ENCODE results near the gene CES3. TPM values are rescaled to one million over a fixed set of nuclear protein-coding genes. Genes with fewer than 3 reads are reported as not detected.
A peak's percentile ranks its signal among the peaks of the same experiment; 100 is the strongest.

Gene CES3
- total and polyA plus RNA-seq, 9 of the 15 experiments (the other 6 are each of a cell fraction or from before 2014, with no cell fraction given), result 0.06 to 2.2 (median 0.68) TPM

DNA sequence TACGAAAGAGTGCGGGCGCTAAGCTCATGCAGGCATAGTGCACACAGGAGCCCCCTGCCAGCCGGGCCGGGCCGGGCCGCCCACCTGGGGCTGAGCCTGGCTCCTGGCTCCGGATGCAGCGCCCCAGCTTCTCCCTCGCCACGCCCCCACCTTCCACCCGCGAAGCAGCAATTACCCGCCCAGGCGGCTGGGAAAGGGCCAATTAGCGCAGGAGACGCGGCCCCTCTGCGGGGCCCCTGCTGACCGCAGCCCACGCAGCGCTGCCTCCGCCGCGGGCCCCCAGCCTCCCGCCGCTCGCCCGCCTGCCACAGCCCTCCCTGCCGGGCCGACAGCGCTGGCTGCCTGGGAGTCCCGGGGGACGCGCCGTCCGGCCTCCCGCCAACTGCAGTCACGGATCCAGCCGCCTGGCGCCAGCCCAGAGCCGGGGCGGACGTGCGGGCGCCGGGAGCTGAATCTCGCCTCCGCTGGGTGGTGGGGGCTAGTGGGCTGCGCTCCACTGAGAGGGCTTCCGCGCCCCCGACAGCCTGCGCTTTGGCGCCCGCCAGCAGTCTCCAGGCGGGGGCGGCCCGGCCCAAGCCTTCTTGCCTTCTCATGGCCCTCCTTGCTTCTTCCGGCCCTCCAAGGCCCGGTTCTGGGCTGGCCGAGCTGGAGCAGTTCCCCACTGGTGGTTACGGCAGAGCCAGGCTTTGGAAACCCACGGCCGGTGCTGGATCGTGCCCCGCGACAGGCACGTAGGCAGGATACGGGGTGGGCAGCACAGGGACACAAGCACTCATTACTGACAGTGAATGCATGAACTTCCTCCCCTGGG, 53.0 kb downstream of the CES3 start (continued):
- peak; percentile 67 for TF ChIP-seq RBBP5 (IDR thresholded peaks at IDR 0.05; ENCODE audit: borderline replicate concordance, insufficient read depth, low read length, poor library complexity, severe bottlenecking)
- no peak for TF ChIP-seq SIX5 (IDR thresholded peaks at IDR 0.05; ENCODE audit: borderline replicate concordance in 1 of 2, insufficient read depth in 1 of 2, low read depth in 1 of 2, low read length in 2 of 2)
- TF ChIP-seq SIRT6 (IDR thresholded peaks at IDR 0.05; ENCODE audit: low read depth, low read length), result no peak
- TF ChIP-seq ZNF408 (CRISPR knock-in tag; IDR thresholded peaks at IDR 0.05; ENCODE audit: low read depth), result no peak
- TF ChIP-seq SP2 (IDR thresholded peaks at IDR 0.05; ENCODE audit: extremely low read depth, low read depth, low read length, poor library complexity, severe bottlenecking), result no peak
- TF ChIP-seq ARID1B (IDR thresholded peaks at IDR 0.05), result no peak
- TF ChIP-seq, protein P1, sequence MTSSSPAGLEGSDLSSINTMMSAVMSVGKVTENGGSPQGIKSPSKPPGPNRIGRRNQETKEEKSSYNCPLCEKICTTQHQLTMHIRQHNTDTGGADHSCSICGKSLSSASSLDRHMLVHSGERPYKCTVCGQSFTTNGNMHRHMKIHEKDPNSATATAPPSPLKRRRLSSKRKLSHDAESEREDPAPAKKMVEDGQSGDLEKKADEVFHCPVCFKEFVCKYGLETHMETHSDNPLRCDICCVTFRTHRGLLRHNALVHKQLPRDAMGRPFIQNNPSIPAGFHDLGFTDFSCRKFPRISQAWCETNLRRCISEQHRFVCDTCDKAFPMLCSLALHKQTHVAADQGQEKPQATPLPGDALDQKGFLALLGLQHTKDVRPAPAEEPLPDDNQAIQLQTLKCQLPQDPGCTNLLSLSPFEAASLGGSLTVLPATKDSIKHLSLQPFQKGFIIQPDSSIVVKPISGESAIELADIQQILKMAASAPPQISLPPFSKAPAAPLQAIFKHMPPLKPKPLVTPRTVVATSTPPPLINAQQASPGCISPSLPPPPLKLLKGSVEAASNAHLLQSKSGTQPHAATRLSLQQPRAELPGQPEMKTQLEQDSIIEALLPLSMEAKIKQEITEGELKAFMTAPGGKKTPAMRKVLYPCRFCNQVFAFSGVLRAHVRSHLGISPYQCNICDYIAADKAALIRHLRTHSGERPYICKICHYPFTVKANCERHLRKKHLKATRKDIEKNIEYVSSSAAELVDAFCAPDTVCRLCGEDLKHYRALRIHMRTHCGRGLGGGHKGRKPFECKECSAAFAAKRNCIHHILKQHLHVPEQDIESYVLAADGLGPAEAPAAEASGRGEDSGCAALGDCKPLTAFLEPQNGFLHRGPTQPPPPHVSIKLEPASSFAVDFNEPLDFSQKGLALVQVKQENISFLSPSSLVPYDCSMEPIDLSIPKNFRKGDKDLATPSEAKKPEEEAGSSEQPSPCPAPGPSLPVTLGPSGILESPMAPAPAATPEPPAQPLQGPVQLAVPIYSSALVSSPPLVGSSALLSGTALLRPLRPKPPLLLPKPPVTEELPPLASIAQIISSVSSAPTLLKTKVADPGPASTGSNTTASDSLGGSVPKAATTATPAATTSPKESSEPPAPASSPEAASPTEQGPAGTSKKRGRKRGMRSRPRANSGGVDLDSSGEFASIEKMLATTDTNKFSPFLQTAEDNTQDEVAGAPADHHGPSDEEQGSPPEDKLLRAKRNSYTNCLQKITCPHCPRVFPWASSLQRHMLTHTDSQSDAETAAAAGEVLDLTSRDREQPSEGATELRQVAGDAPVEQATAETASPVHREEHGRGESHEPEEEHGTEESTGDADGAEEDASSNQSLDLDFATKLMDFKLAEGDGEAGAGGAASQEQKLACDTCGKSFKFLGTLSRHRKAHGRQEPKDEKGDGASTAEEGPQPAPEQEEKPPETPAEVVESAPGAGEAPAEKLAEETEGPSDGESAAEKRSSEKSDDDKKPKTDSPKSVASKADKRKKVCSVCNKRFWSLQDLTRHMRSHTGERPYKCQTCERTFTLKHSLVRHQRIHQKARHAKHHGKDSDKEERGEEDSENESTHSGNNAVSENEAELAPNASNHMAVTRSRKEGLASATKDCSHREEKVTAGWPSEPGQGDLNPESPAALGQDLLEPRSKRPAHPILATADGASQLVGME (CRISPR knock-in tag; IDR thresholded peaks at IDR 0.05), result no peak
- no peak for TF ChIP-seq TBP (optimal IDR thresholded peaks at IDR 0.05; ENCODE audit: low read depth, low read length)
- no peak for TF ChIP-seq CBX8 (IDR thresholded peaks at IDR 0.05; ENCODE audit: borderline replicate concordance, extremely low read depth, low read depth, low read length, poor library complexity, severe bottlenecking)
- TF ChIP-seq U2AF1 (optimal IDR thresholded peaks at IDR 0.05; ENCODE audit: low read depth, low read length), result no peak
- TF ChIP-seq, protein P2, sequence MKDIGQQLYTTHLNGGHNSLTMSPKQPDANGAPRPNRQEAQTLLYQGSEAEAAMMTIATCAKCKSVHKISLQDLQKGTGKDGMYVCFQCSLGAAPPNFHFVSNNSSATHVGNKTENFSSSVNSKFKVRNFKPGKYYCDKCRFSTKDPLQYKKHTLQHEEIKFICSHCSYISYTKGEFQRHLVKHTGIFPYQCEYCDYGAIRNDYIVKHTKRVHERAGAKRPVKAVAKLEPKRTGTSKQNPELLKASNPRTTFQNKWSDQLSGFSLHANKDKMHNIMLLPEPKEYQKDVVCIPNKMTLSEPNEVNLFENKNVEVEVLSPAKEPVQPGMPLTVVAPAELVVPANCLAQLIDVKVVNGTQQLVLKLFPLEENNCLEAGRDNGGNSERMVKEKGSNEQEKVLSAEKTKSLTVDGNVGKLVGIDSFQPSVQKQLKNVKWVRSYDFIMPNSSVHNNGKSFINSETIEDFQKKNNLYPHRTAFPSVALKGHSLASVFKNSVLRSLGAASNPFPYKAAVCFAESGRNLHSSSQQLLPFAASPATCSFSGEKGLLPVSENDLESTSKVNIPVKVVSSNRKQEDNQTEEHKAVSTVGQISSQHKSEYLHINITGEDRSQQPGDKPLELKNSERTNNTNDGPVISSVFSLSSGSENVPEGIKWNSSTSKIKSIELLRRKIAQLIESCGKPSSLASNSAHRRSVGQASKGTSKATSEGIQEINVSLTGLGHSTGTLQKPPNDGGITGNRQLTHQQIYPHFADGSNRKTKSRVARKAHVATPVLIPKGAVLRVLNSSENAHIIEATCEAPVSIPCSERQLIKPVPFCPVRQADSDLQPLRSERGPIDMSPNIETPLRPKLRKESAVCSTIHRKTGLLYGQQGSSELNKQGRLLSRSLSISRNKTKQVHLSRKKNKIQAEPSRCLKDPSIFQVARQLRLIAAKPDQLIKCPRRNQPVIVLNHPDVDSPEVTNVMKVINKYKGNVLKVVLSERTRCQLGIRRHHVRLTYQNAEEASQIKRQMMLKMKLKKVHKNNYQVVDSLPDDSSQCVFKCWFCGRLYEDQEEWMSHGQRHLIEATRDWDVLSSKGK (CRISPR knock-in tag; IDR thresholded peaks at IDR 0.05), result no peak
- TF ChIP-seq, protein P3, sequence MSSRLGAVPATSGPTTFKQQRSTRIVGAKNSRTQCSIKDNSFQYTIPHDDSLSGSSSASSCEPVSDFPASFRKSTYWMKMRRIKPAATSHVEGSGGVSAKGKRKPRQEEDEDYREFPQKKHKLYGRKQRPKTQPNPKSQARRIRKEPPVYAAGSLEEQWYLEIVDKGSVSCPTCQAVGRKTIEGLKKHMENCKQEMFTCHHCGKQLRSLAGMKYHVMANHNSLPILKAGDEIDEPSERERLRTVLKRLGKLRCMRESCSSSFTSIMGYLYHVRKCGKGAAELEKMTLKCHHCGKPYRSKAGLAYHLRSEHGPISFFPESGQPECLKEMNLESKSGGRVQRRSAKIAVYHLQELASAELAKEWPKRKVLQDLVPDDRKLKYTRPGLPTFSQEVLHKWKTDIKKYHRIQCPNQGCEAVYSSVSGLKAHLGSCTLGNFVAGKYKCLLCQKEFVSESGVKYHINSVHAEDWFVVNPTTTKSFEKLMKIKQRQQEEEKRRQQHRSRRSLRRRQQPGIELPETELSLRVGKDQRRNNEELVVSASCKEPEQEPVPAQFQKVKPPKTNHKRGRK (tag; IDR thresholded peaks at IDR 0.05), result no peak

All from K562 (cell line).